Uterus (tissue), 2 donors: ENCODE data around the gene PYROXD2.

Experiments used
- CTCF ChIP-seq, 4 experiments: fragments of 200-600 bp in 2 of 4; fragments of 450-650 bp in 2 of 4; sonication (generic) in 2 of 4; IDR thresholded peaks; one replicate each; pipeline ENCODE4 v1.5.1; 2016 to 2019; ENCODE audit warnings: antibody characterized with exemption in 4 of 4, mild to moderate bottlenecking in 2 of 4, moderate library complexity in 1 of 4
- POLR2A ChIP-seq, 2 donors: fragments of 450-650 bp; IDR thresholded peaks; one replicate each; pipeline ENCODE4 v1.6.1; 2016; ENCODE audit warnings: antibody characterized with exemption in 2 of 2, mild to moderate bottlenecking in 1 of 2, moderate library complexity in 1 of 2

- TF ChIP-seq CTCF (IDR thresholded peaks at IDR 0.05) = no peak
- TF ChIP-seq POLR2A (IDR thresholded peaks at IDR 0.05) = no peak
Observed at GRCh38 chr10:98408799-98409198, 6.2 kb downstream of the PYROXD2 start.
